PC-9 (cell line): ENCODE measurements around the gene NPM1.

Experiments
- EZH2 ChIP-seq: fragments of 200-600 bp; sonication (generic); IDR thresholded peaks from 2 replicates; pipeline ENCODE4 v1.8.0; 2017; ENCODE audit warnings: antibody characterized with exemption, low read depth
- TF ChIP-seq, protein P1 (sequence below): fragments of 200-600 bp; sonication (generic); conservative IDR thresholded peaks from 2 replicates; pipeline ENCODE4 v1.6.1; 2017; ENCODE audit warnings: mixed run types, antibody characterized with exemption, mild to moderate bottlenecking, moderate library complexity

DNA sequence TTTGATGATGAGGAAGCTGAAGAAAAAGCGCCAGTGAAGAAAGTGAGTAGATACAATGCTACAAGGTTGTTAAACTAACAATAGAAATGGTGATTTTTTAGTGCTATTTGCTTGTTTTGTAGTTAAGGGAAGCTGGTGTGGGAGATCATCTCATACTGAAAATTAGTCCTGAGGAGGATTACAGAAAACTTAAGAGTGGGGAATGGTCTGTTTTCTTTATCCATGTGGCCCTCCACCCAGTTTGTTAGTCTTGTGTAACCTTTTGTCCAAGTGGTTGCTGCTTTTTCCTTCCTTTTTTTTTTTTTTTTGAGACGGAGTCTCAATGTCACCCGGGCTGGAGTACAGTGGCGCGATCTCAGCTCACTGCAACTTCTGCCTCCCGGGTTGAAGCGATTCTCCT is 12.5 kb downstream of the NPM1 start:
- TF ChIP-seq, protein P1, sequence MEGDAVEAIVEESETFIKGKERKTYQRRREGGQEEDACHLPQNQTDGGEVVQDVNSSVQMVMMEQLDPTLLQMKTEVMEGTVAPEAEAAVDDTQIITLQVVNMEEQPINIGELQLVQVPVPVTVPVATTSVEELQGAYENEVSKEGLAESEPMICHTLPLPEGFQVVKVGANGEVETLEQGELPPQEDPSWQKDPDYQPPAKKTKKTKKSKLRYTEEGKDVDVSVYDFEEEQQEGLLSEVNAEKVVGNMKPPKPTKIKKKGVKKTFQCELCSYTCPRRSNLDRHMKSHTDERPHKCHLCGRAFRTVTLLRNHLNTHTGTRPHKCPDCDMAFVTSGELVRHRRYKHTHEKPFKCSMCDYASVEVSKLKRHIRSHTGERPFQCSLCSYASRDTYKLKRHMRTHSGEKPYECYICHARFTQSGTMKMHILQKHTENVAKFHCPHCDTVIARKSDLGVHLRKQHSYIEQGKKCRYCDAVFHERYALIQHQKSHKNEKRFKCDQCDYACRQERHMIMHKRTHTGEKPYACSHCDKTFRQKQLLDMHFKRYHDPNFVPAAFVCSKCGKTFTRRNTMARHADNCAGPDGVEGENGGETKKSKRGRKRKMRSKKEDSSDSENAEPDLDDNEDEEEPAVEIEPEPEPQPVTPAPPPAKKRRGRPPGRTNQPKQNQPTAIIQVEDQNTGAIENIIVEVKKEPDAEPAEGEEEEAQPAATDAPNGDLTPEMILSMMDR: no peak
- TF ChIP-seq EZH2: no peak
